HCT116 (cell line): ENCODE measurements around the gene ATP5F1D. TPM values are rescaled to one million over a fixed set of nuclear protein-coding genes. Genes with fewer than 3 reads are reported as not detected.
A peak's percentile ranks its signal among the peaks of the same experiment; 100 is the strongest.

Experiments
- ATAC-seq: fragments of 200-7000 bp; cut with Tn5 transposase; 2 replicates; pipeline ENCODE4 v1.9.1; 2020; ENCODE audit warnings: mild to moderate bottlenecking, moderate library complexity
- BruUV-seq: library from RNA; stranded (reverse); fragments of 400-500 nt; replicated peaks from 2 replicates; lab custom pipeline; 2021; lab: Mats Ljungman, UMichigan
- CTCF ChIA-PET: fragments of 300-600 bp; sonication (Branson Sonifier 250); formaldehyde crosslinking; loops from one replicate; lab custom pipeline; 2021; ENCODE audit warnings: antibody characterized with exemption; lab: Charles Lee
- POLR2A ChIA-PET: fragments of 300-600, 350-600 bp; sonication (Branson Sonifier 250); formaldehyde crosslinking; loops from one replicate; lab custom pipeline; 2021; ENCODE audit warnings: antibody characterized with exemption; lab: Charles Lee
- RAD21 ChIA-PET, 2 experiments: fragments of 300-600 bp; sonication (Branson Sonifier 250); formaldehyde crosslinking; loops; one replicate each; lab custom pipeline; 2023; ENCODE audit warnings: low total read pairs in 2 of 2; ENCODE audit not compliant: uncharacterized antibody in 2 of 2, unreplicated experiment in 2 of 2, low non-redundant PET in 1 of 2; lab: Charles Lee
- DNase-seq: peaks from one replicate; pipeline ENCODE4 v3.0.0-alpha.2; 2010; ENCODE audit warnings: low read depth, low spot score
- H2AFZ ChIP-seq: fragments of 200-600 bp; shearing (Covaris generic), sonication (generic); 2 replicates; pipeline ENCODE4 v1.6.1; 2017; ENCODE audit warnings: low read depth, mixed run types, mixed read lengths, antibody characterized with exemption, low read length; ENCODE audit not compliant: poor library complexity, severe bottlenecking
- H3K27ac ChIP-seq: 2 replicates; pipeline ENCODE4 v1.5.1; 2012; ENCODE audit warnings: low read depth, low read length
- H3K27me3 ChIP-seq: fragments of 200-600 bp; sonication (generic); 2 replicates; pipeline ENCODE4 v1.6.1; 2016; ENCODE audit warnings: mixed run types, low read length, mixed read lengths; ENCODE audit not compliant: insufficient read depth
- H3K36me3 ChIP-seq, 2 experiments: fragments of 200-500 bp in 1 of 2; fragments of 200-600 bp in 1 of 2; sonication (Bioruptor generic) in 1 of 2; sonication (generic) in 1 of 2; 2 replicates each; pipeline versions ENCODE4 v1.5.1 to v1.6.1; 2014 to 2016; ENCODE audit warnings: low read length in 2 of 2, inconsistent platforms in 1 of 2, mixed read lengths in 1 of 2, mixed run types in 1 of 2; ENCODE audit not compliant: insufficient read depth in 2 of 2, control insufficient read depth in 1 of 2
- H3K4me1 ChIP-seq, 2 experiments: fragments of 200-600 bp in 1 of 2; sonication (generic) in 1 of 2; 2 replicates each; pipeline versions ENCODE4 v1.5.1 to v1.6.1; 2012 to 2017; ENCODE audit warnings: low read length in 2 of 2, inconsistent platforms in 1 of 2, mild to moderate bottlenecking in 1 of 2, mixed read lengths in 1 of 2, mixed run types in 1 of 2, moderate library complexity in 1 of 2; ENCODE audit not compliant: insufficient read depth in 2 of 2, control insufficient read depth in 1 of 2
- H3K4me2 ChIP-seq: fragments of 200-600 bp; sonication (generic); 2 replicates; pipeline ENCODE4 v1.6.1; 2017; ENCODE audit warnings: mixed run types, low read length, mixed read lengths
- H3K4me3 ChIP-seq, 2 experiments: fragments of 200-600 bp in 1 of 2; sonication (generic) in 1 of 2; replicated peaks in 1 of 2; 2 replicates each; pipeline ENCODE4 v1.5.1; 2011 to 2016; ENCODE audit warnings: low read length in 2 of 2, control low read depth in 1 of 2, low read depth in 1 of 2, mild to moderate bottlenecking in 1 of 2, mixed read lengths in 1 of 2, mixed run types in 1 of 2
- H3K79me2 ChIP-seq: fragments of 200-600 bp; sonication (generic); 2 replicates; pipeline ENCODE4 v1.6.1; 2017; ENCODE audit warnings: mild to moderate bottlenecking, mixed run types, low read length, moderate library complexity, mixed read lengths; ENCODE audit not compliant: insufficient read depth
- H3K9ac ChIP-seq: fragments of 200-600 bp; sonication (generic); 2 replicates; pipeline ENCODE4 v1.6.1; 2016; ENCODE audit warnings: low read length, mixed read lengths
- H3K9me2 ChIP-seq: fragments of 200-600 bp; sonication (generic), shearing (Covaris generic); 2 replicates; pipeline ENCODE4 v1.6.1; 2017; ENCODE audit warnings: mixed run types, mild to moderate bottlenecking, moderate library complexity; ENCODE audit not compliant: insufficient read depth
- H3K9me3 ChIP-seq, 2 experiments: fragments of 200-500 bp in 1 of 2; fragments of 200-600 bp in 1 of 2; sonication (Bioruptor generic) in 1 of 2; sonication (generic) in 1 of 2; 2 replicates each; pipeline ENCODE4 v1.6.1; 2014 to 2017; ENCODE audit warnings: low read length in 2 of 2, mixed read lengths in 2 of 2, inconsistent platforms in 1 of 2, low read depth in 1 of 2, mild to moderate bottlenecking in 1 of 2, mixed run types in 1 of 2, moderate library complexity in 1 of 2; ENCODE audit not compliant: control insufficient read depth in 1 of 2, insufficient read depth in 1 of 2
- H4K20me1 ChIP-seq: fragments of 200-600 bp; sonication (generic), shearing (Covaris generic); 2 replicates; pipeline ENCODE4 v1.6.1; 2017; ENCODE audit warnings: mixed run types, mild to moderate bottlenecking, moderate library complexity; ENCODE audit not compliant: insufficient read depth
- ATF3 ChIP-seq: IDR thresholded peaks from 2 replicates; pipeline ENCODE4 v1.6.1; 2012
- CBX3 ChIP-seq: IDR thresholded peaks from 2 replicates; pipeline ENCODE4 v1.6.1; 2012; ENCODE audit warnings: low read depth
- EGR1 ChIP-seq: IDR thresholded peaks from 2 replicates; pipeline ENCODE4 v1.6.1; 2012; ENCODE audit warnings: low read depth
- EZH2 ChIP-seq: fragments of 200-600 bp; sonication (generic); IDR thresholded peaks from 2 replicates; pipeline ENCODE4 v1.6.1; 2017; ENCODE audit warnings: antibody characterized with exemption, mixed run types
- EZH2phosphoT487 ChIP-seq: fragments of 200-600 bp; IDR thresholded peaks from 2 replicates; pipeline ENCODE4 v1.6.1; 2018; ENCODE audit warnings: antibody characterized with exemption, borderline replicate concordance
- FOSL1 ChIP-seq: IDR thresholded peaks from 2 replicates; pipeline ENCODE4 v1.6.1; 2012; ENCODE audit warnings: low read depth
- POLR2A ChIP-seq: IDR thresholded peaks from 2 replicates; pipeline ENCODE4 v1.7.0; 2011; ENCODE audit warnings: borderline replicate concordance; ENCODE audit not compliant: insufficient read depth, insufficient read length; ENCODE audit errors: extremely low read depth
- POLR2AphosphoS5 ChIP-seq: IDR thresholded peaks from 2 replicates; pipeline ENCODE4 v1.6.1; 2011; ENCODE audit warnings: mild to moderate bottlenecking, low read depth, low read length, moderate library complexity
- RAD21 ChIP-seq: IDR thresholded peaks from 2 replicates; pipeline ENCODE4 v1.6.1; 2012; ENCODE audit warnings: low read depth, mild to moderate bottlenecking
- YY1 ChIP-seq: IDR thresholded peaks from 2 replicates; pipeline ENCODE4 v1.6.1; 2011; ENCODE audit warnings: low read length, low read depth, moderate library complexity, mild to moderate bottlenecking; ENCODE audit not compliant: insufficient replicate concordance; ENCODE audit errors: extremely low read depth
- ZBTB33 ChIP-seq: IDR thresholded peaks from 2 replicates; pipeline ENCODE4 v1.6.1; 2011; ENCODE audit warnings: mild to moderate bottlenecking, low read length, moderate library complexity; ENCODE audit not compliant: insufficient replicate concordance; ENCODE audit errors: extremely low read depth
- ZFX ChIP-seq: fragments of 450-650 bp; IDR thresholded peaks from 2 replicates; pipeline ENCODE4 v1.6.1; 2017
- ZNF274 ChIP-seq: fragments of 200-500 bp; sonication (Bioruptor generic); IDR thresholded peaks from 2 replicates; pipeline ENCODE4 v1.6.1; 2014; ENCODE audit warnings: mild to moderate bottlenecking, low read depth, low read length, inconsistent platforms
- intact Hi-C: fragments of 100-400 bp; cut with micrococcal nuclease; formaldehyde crosslinking; loops from 2 replicates; pipeline ENCODE4 v1.10.0; 2022
- total RNA-seq: library from RNA; stranded (reverse); gene quantifications from one replicate; pipeline ENCODE4 v1.2.1, GENCODE V29; 2021; ENCODE audit not compliant: unreplicated experiment
- TF ChIP-seq, protein P1 (sequence below): IDR thresholded peaks from 2 replicates; pipeline ENCODE4 v1.6.1; 2012
- TF ChIP-seq, protein P2 (sequence below), 3 experiments: fragments of 200-600 bp in 1 of 3; sonication (generic) in 1 of 3; IDR thresholded peaks in 2 of 3; conservative IDR thresholded peaks in 1 of 3; 2 replicates each; pipeline ENCODE4 v1.5.1; 2012 to 2017; ENCODE audit warnings: low read depth in 2 of 3, low read length in 2 of 3, antibody characterized with exemption in 1 of 3, borderline replicate concordance in 1 of 3, control low read depth in 1 of 3, mild to moderate bottlenecking in 1 of 3, mixed read lengths in 1 of 3, mixed run types in 1 of 3, moderate library complexity in 1 of 3; ENCODE audit not compliant: insufficient read depth in 1 of 3

ATP5F1D gene
- total RNA-seq, 1 experiment from 2014 or later = 428 TPM

DNA sequence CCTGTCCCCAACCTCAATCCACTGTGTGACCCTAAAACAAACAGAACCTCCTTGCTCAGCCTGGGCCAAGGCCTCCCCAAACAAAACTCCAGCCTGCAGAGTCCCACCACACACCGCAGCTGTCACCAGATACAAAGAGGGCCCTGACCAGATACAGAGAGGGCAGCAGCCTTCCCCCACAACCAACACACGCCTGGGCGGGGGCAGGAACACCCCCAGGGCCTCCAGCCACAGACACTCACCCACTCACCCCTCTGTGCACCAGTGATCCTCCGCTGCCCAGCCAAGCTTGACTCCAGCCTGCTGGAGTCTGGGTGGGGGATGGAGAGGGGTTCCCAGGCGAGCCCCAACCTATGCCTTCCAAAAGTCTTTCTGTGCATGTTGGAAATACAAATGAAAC is 21.6 kb downstream of the ATP5F1D start (continued):
- TF ChIP-seq EZH2 (no peak), EZH2phosphoT487 (no peak), ZNF274 (no peak), RAD21 (no peak)
- TF ChIP-seq, protein P1, sequence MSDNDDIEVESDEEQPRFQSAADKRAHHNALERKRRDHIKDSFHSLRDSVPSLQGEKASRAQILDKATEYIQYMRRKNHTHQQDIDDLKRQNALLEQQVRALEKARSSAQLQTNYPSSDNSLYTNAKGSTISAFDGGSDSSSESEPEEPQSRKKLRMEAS = no peak

DNA sequence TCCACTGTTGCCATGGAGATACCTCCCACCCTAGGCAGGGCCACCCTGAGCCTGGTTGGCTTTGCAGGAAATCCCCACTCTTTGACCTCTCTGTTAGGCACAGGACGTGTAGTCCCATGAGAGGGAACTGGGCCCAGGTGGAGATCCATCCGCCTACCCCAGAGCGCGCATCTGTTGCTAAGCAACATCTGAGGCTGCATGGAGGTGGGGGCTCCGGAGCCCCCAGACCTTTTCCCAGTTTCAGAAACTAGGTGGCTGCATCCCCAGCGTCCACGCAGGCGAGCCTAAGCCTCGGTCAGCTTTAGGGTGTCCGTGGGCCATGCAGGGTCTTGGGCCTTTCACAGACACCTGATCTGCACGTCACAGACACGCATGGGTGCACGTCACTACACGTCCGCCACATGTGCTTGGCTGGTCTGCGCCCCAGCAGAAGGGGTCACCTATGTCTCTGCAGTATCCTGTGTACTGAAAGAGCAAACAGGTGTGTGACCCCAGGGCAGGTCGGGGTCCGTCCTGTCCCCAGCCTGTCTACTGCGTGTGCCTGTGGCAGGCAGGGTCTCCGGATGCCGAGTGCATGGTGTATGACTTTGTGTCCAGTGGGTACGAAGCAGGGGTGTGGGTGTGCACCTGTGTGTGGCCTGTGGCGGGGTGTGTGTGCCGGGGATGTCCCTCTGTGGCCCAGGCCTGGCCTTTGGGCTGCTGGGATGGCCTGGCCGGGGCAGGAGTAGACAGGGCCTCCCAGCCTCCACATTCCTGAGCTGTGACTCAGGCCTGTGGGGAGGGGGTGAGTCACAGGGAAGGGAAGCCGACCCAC is 23.5 kb downstream of the ATP5F1D start:
- Histone ChIP-seq H3K4me3 (peak overlapping the region; percentile 9 to 34; a peak in 3 of 4 replicates), H3K9me3 (no peaks in the 10 kb centered on the region), H3K79me2 (peaks cover 12% of the 10 kb centered on the region), H3K9ac (peak overlapping the region; percentile 54), H3K27ac (peak overlapping the region; percentile 99), H3K4me2 (peak overlapping the region; percentile 97), H3K9me2 (no peaks in the 10 kb centered on the region), H4K20me1 (no peaks in the 10 kb centered on the region), H2AFZ (no peak overlapping the region), H3K4me1 (peaks cover 49 to 90% of the 10 kb centered on the region in 2 experiments), H3K36me3 (no peaks in the 10 kb centered on the region), H3K27me3 (no peaks in the 10 kb centered on the region)
- RAD21 ChIA-PET = interaction anchor here (2.1 kb wide), 2 partner anchors 20 to 21 kb away, joined by 45 to 51 read pairs; no protein-coding TSS in a partner anchor
- POLR2A ChIA-PET = interaction anchor here (0.7 to 3.0 kb wide), 7 partner anchors 8 to 172 kb away, joined by 3 to 58 read pairs (median 9); partner anchors contain the start of gene FAM174C
- TF ChIP-seq ZNF274 (no peak), POLR2AphosphoS5 (peak; percentile 43; the same call in 1 of the 2 replicates), FOSL1 (no peak), YY1 (no peak), POLR2A (peak; percentile 30), CBX3 (no peak), EGR1 (no peak), ZBTB33 (no peak), ZFX (peak; percentile 21; the same call in 1 of the 2 replicates), ATF3 (no peak)
- TF ChIP-seq, protein P2, sequence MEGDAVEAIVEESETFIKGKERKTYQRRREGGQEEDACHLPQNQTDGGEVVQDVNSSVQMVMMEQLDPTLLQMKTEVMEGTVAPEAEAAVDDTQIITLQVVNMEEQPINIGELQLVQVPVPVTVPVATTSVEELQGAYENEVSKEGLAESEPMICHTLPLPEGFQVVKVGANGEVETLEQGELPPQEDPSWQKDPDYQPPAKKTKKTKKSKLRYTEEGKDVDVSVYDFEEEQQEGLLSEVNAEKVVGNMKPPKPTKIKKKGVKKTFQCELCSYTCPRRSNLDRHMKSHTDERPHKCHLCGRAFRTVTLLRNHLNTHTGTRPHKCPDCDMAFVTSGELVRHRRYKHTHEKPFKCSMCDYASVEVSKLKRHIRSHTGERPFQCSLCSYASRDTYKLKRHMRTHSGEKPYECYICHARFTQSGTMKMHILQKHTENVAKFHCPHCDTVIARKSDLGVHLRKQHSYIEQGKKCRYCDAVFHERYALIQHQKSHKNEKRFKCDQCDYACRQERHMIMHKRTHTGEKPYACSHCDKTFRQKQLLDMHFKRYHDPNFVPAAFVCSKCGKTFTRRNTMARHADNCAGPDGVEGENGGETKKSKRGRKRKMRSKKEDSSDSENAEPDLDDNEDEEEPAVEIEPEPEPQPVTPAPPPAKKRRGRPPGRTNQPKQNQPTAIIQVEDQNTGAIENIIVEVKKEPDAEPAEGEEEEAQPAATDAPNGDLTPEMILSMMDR (IDR thresholded peaks at IDR 0.05 in 2 of 3, conservative IDR thresholded peaks at IDR 0.05 in 1 of 3; ENCODE audit: borderline replicate concordance in 1 of 3, insufficient read depth in 1 of 3, low read depth in 2 of 3, low read length in 2 of 3) = no peak
- CTCF ChIA-PET = interaction anchor here (0.9 to 6.5 kb wide), 6 partner anchors 7 to 44 kb away, joined by 3 to 325 read pairs (median 12); partner anchors contain the start of gene ATP5F1D
- DNase-seq (no peak), ATAC-seq (peak; percentile 15; the same call in 1 of the 2 replicates)
- intact Hi-C loops = no loop called here
- BruUV-seq = no TSS peak
